ENCODE data around the gene OR2V2. TPM values are rescaled to one million over a fixed set of nuclear protein-coding genes. Genes with fewer than 3 reads are reported as not detected.
A peak's percentile ranks its signal among the peaks of the same experiment; 100 is the strongest.

Gene OR2V2
- total RNA-seq, 4 donors from 2014 or later, result not detected

GRCh38 chr5:181198905-181199519 is 51.6 kb downstream of the OR2V2 start:
- intact Hi-C loops (cut with DNase I; ENCODE audit: low total_unique reads), result no loop called here
- DNase-seq, result no peak
- TF ChIP-seq CTCF (IDR thresholded peaks at IDR 0.05), result no peak
- TF ChIP-seq POLR2A (IDR thresholded peaks at IDR 0.05), result no peak

GRCh38 chr5:181199881-181200638 is 52.7 kb downstream of the OR2V2 start:
- no peak for TF ChIP-seq CTCF (IDR thresholded peaks at IDR 0.05)
- no peak for TF ChIP-seq POLR2A (IDR thresholded peaks at IDR 0.05)
- no peak for DNase-seq
- Histone ChIP-seq H3K27ac (no peak overlapping the region), H3K4me1 (no peaks in the 10 kb centered on the region), H3K27me3 (no peaks in the 10 kb centered on the region), H3K9me3 (no peaks in the 10 kb centered on the region), H3K4me3 (no peak overlapping the region), H3K36me3 (no peaks in the 10 kb centered on the region)
- intact Hi-C loops (cut with DNase I; ENCODE audit: low total_unique reads), result no loop called here

More at GRCh38 chr5:181198905-181199519, 51.6 kb downstream of the OR2V2 start:
- Histone ChIP-seq H3K4me3 (no peak overlapping the region), H3K36me3 (no peaks in the 10 kb centered on the region), H3K9me3 (no peaks in the 10 kb centered on the region), H3K4me1 (no peaks in the 10 kb centered on the region), H3K27ac (no peak overlapping the region), H3K27me3 (no peaks in the 10 kb centered on the region)

GRCh38 chr5:181200816-181201215 is 53.4 kb downstream of the OR2V2 start:
- no peaks in the 10 kb centered on the region for H3K4me1 ChIP-seq
- H3K27ac ChIP-seq, result no peak overlapping the region
- no peak overlapping the region for H3K4me3 ChIP-seq
- H3K9me3 ChIP-seq, result no peaks in the 10 kb centered on the region
- H3K27me3 ChIP-seq, result no peaks in the 10 kb centered on the region
- no peak for DNase-seq
- TF ChIP-seq POLR2A (IDR thresholded peaks at IDR 0.05) (no peak), CTCF (IDR thresholded peaks at IDR 0.05) (no peak)
- intact Hi-C loops (cut with DNase I; ENCODE audit: low total_unique reads), result no loop called here
- no peaks in the 10 kb centered on the region for H3K36me3 ChIP-seq

- intact Hi-C loops (cut with DNase I; ENCODE audit: low total_unique reads), result no loop called here
- no peak for DNase-seq
- H3K4me3 ChIP-seq, result no peak overlapping the region
- H3K27me3 ChIP-seq, result no peaks in the 10 kb centered on the region
- TF ChIP-seq CTCF (IDR thresholded peaks at IDR 0.05), result no peak
- no peak for TF ChIP-seq POLR2A (IDR thresholded peaks at IDR 0.05)
- H3K36me3 ChIP-seq, result no peaks in the 10 kb centered on the region
- H3K4me1 ChIP-seq, result no peaks in the 10 kb centered on the region
- no peaks in the 10 kb centered on the region for H3K9me3 ChIP-seq
- peak overlapping the region in 1 of 2 donors; percentile 58 for H3K27ac ChIP-seq
Measured at GRCh38 chr5:181203093-181203711, 55.8 kb downstream of the OR2V2 start.

GRCh38 chr5:181203777-181204112 is 56.4 kb downstream of the OR2V2 start:
- peak overlapping the region; percentile 29 to 44 for H3K4me3 ChIP-seq
- no peaks in the 10 kb centered on the region for H3K4me1 ChIP-seq
- H3K9me3 ChIP-seq, result no peaks in the 10 kb centered on the region
- no peaks in the 10 kb centered on the region for H3K27me3 ChIP-seq
- DNase-seq, result no peak
- TF ChIP-seq POLR2A (IDR thresholded peaks at IDR 0.05), result no peak
- TF ChIP-seq CTCF (IDR thresholded peaks at IDR 0.05), result no peak
- intact Hi-C loops (cut with DNase I; ENCODE audit: low total_unique reads), result no loop called here
- H3K36me3 ChIP-seq, result no peaks in the 10 kb centered on the region
- peak overlapping the region in 1 of 2 donors; percentile 58 for H3K27ac ChIP-seq

All from uterus (tissue), 4 donors.